Lower leg skin (tissue), 4 donors: ENCODE measurements around the gene DEGS2. TPM values are rescaled to one million over a fixed set of nuclear protein-coding genes. Genes with fewer than 3 reads are reported as not detected.

Experiments used
- DNase-seq, 2 donors: peaks; one replicate each; pipeline ENCODE4 v3.0.0-alpha.2; 2019; ENCODE audit warnings: low spot score in 2 of 2
- H3K4me3 ChIP-seq: fragments of 200-600 bp; sonication (generic); 2 replicates; pipeline ENCODE4 v1.5.1; 2017; ENCODE audit warnings: mild to moderate bottlenecking, low read depth; ENCODE audit not compliant: poor library complexity, severe bottlenecking
- CTCF ChIP-seq, 3 donors: fragments of 450-650 bp; IDR thresholded peaks; one replicate each; pipeline ENCODE4 v1.5.1; 2016; ENCODE audit warnings: antibody characterized with exemption in 3 of 3, mild to moderate bottlenecking in 3 of 3, moderate library complexity in 2 of 3
- POLR2A ChIP-seq, 2 donors: fragments of 450-650 bp; IDR thresholded peaks; one replicate each; pipeline ENCODE4 v1.6.1; 2016 to 2017; ENCODE audit warnings: antibody characterized with exemption in 2 of 2, mild to moderate bottlenecking in 1 of 2, moderate library complexity in 1 of 2
- WGBS, 2 donors: methylation state at CpG; one replicate each; pipeline ENCODE4 v1.1.5; 2018; 5-methylcytosine and 5-hydroxymethylcytosine counted together
- intact Hi-C: fragments of 100-400 bp; cut with DNase I; formaldehyde crosslinking; loops from one replicate; pipeline ENCODE4 v1.15.0; 2023; ENCODE audit warnings: low total_unique reads
- total RNA-seq, 4 donors: library from RNA; depleted of rRNA; stranded (reverse); fragments of >200 nt; gene quantifications; one replicate each; pipeline ENCODE4 v1.1.0, GENCODE V29; 2016

DEGS2 gene
- total RNA-seq, 4 donors from 2014 or later = 136 to 185 (median 164) TPM

- DNase-seq = no peak
- TF ChIP-seq CTCF (IDR thresholded peaks at IDR 0.05) (no peak), POLR2A (IDR thresholded peaks at IDR 0.05) (no peak)
- intact Hi-C loops = no loop called here
- no peak overlapping the region for H3K4me3 ChIP-seq
- 62 to 73% methylated on average over 19 to 20 of the region's 20 CpGs for WGBS, 2 donors
Observed at GRCh38 chr14:100147181-100147631, 12.2 kb downstream of the DEGS2 start.

- intact Hi-C loops = no loop called here
- H3K4me3 ChIP-seq = no peak overlapping the region
- DNase-seq = no peak
- TF ChIP-seq POLR2A (IDR thresholded peaks at IDR 0.05) = no peak
- 80 to 85% methylated on average over 29 of the region's 29 CpGs for WGBS, 2 donors
Observed at GRCh38 chr14:100146531-100147091, 12.8 kb downstream of the DEGS2 start.

DNA sequence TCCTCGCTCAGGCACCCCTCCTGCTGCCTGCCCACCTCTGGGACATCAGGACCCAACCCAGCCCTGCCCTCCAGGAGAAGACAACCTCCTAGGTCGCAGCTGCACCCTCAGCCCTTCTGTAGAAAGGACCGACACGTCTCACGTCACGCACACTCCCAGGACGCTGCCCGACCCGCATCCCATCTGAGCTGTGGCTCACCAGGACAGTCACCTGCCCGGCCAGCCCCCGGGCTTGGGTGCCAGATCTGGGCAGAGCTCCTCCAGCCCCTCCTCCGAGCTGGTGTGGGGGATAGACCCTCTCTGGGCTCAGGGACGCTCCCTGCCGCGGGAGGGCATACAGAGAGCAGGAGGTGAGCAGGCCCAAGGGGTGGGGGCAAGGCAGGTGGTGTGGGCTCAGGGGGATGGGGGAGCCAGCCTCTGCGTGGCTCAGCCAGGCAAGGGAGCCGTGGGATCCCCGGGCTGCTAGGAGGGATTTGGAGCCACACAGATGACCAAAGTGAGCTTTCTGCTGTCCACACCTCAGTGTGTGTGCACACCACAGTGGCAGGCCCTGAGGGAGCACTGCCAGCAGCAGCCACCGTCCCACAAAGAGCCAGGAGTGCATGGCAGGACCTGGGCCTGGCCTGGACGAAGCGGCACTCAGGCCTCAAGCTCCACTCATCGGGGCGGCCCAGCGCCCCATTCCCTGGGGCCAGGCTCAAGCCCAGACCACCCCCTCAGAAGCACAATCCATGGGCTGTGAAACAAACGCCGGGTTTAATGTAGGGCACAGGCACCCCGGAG is 13.6 kb downstream of the DEGS2 start:
- intact Hi-C loops = no loop called here
- no peak for DNase-seq
- WGBS, 2 donors = 87 to 91% methylated on average over 23 to 27 of the region's 27 CpGs
- no peak overlapping the region for H3K4me3 ChIP-seq
- TF ChIP-seq POLR2A (IDR thresholded peaks at IDR 0.05) (no peak), CTCF (IDR thresholded peaks at IDR 0.05) (no peak)

GRCh38 chr14:100144996-100145646 is 14.3 kb downstream of the DEGS2 start:
- intact Hi-C loops = no loop called here
- no peak overlapping the region for H3K4me3 ChIP-seq
- TF ChIP-seq POLR2A (IDR thresholded peaks at IDR 0.05) (no peak), CTCF (IDR thresholded peaks at IDR 0.05) (no peak)
- no peak for DNase-seq
- 68 to 73% methylated on average over 13 to 14 of the region's 18 CpGs for WGBS, 2 donors

DNA sequence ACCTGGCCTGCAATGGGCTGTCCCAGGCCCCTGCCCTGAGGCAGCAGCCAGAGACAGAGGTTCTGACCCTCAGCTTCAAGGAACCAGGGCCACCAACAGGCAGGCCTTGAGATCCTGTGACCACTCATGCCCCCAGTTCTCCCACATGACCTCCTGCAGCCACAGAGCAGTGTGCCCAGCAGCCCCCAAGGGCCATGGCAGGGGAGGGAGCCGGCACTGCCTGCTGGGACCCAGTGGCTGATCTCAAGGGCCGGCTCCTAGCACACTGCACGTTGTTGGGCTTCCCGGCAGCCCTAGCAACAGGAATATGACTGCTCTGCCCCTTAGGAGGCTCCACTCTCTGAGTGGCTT is 14.8 kb downstream of the DEGS2 start:
- DNase-seq = no peak
- H3K4me3 ChIP-seq = no peak overlapping the region
- TF ChIP-seq CTCF (IDR thresholded peaks at IDR 0.05) (no peak), POLR2A (IDR thresholded peaks at IDR 0.05) (no peak)
- intact Hi-C loops = no loop called here
- 46% methylated on average over 4 of the region's 4 CpGs; no CpG with 5 or more reads in 1 of the 2 donors for WGBS, 2 donors

GRCh38 chr14:100143934-100144333 is 15.5 kb downstream of the DEGS2 start:
- WGBS, 2 donors = 90 to 93% methylated on average over 23 of the region's 23 CpGs
- no peak overlapping the region for H3K4me3 ChIP-seq
- DNase-seq = no peak
- intact Hi-C loops = no loop called here
- TF ChIP-seq POLR2A (IDR thresholded peaks at IDR 0.05) = no peak
- TF ChIP-seq CTCF (IDR thresholded peaks at IDR 0.05) = no peak
